ENCODE results near the gene LRTM2.

LRTM2 gene

DNA sequence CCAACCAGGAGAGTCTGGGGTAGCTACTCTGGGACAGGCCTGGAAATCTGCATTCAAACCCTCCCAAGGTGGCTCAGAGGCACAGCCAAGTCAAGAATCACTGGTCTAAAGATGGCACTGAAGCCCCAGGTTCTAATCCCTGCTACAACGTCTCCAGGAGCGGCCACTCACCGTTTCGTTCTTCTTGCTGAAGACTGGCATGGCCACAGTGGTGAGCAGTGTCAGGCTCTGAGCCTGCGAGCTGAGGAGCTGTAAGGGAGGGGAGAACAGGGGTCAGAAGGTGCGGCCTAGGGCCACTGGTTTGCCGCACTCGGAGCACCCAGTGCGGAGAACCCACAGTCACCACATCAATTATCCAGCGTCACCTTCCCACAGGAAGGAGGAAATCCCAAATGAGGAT is 59.3 kb downstream of the LRTM2 start:
- Histone ChIP-seq H3K36me3 (ENCODE audit: control insufficient read depth, insufficient read depth, low read length) (peaks cover 3% of the 10 kb centered on the region), H3K9me3 (ENCODE audit: control insufficient read depth, insufficient read depth, low read length) (no peaks in the 10 kb centered on the region), H3K4me3 (ENCODE audit: low read depth, low read length) (no peak overlapping the region), H3K4me1 (ENCODE audit: control insufficient read depth, insufficient read depth, low read length) (no peaks in the 10 kb centered on the region), H3K27me3 (ENCODE audit: control insufficient read depth, insufficient read depth, low read length) (no peaks in the 10 kb centered on the region), H3K9ac (ENCODE audit: low read depth, low read length) (no peak overlapping the region)

DNA sequence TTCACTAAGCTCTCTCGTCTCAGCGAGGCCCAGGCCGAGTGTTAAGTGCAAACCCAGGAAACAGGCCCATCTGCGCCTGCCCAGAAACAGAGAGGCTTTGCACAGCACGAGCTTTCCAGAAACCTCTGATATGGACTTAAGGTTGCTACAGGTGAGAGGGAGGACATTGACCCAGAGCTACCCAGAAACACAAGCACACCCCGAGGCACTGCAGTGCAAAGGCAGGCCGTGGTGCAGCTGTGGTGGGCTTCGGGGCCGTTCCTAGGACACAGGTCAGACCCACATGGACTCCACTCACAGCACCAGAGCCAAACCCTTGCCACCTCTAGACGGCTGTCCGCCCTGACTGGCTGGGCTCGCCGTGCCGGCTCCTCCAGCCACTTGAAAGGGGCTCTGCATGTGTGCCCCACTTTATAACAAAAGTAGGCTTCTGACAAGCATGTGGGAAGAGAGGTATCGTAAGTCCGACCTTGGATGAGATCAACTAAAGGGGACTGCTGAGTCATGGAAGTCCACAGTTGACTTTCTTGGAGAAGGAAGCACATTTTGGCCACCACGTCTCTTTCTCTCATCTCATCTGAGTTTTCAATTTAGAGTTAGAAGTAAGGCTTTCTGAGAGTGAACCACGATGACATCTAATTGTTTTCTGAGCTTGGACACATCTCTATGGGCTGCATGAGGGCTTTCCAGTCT is 59.9 kb downstream of the LRTM2 start:
- Histone ChIP-seq H3K4me1 (ENCODE audit: control insufficient read depth, insufficient read depth, low read length) (no peaks in the 10 kb centered on the region), H3K36me3 (ENCODE audit: control insufficient read depth, insufficient read depth, low read length) (peaks cover 3% of the 10 kb centered on the region), H3K9me3 (ENCODE audit: control insufficient read depth, insufficient read depth, low read length) (no peaks in the 10 kb centered on the region), H3K4me3 (ENCODE audit: low read depth, low read length) (no peak overlapping the region), H3K9ac (ENCODE audit: low read depth, low read length) (no peak overlapping the region), H3K27me3 (ENCODE audit: control insufficient read depth, insufficient read depth, low read length) (no peaks in the 10 kb centered on the region)

- no peaks in the 10 kb centered on the region for H3K9me3 ChIP-seq (ENCODE audit: control insufficient read depth, insufficient read depth, low read length)
- H3K4me1 ChIP-seq (ENCODE audit: control insufficient read depth, insufficient read depth, low read length): no peaks in the 10 kb centered on the region
- no peaks in the 10 kb centered on the region for H3K27me3 ChIP-seq (ENCODE audit: control insufficient read depth, insufficient read depth, low read length)
- H3K9ac ChIP-seq (ENCODE audit: low read depth, low read length): no peak overlapping the region
- H3K4me3 ChIP-seq (ENCODE audit: low read depth, low read length): no peak overlapping the region
- H3K36me3 ChIP-seq (ENCODE audit: control insufficient read depth, insufficient read depth, low read length): peaks cover 3% of the 10 kb centered on the region
Measured at GRCh38 chr12:1880876-1881275, 60.5 kb downstream of the LRTM2 start.

GRCh38 chr12:1881301-1881700 is 60.9 kb downstream of the LRTM2 start:
- Histone ChIP-seq H3K36me3 (ENCODE audit: control insufficient read depth, insufficient read depth, low read length) (peaks cover 3% of the 10 kb centered on the region), H3K4me3 (ENCODE audit: low read depth, low read length) (no peak overlapping the region), H3K4me1 (ENCODE audit: control insufficient read depth, insufficient read depth, low read length) (no peaks in the 10 kb centered on the region), H3K9me3 (ENCODE audit: control insufficient read depth, insufficient read depth, low read length) (no peaks in the 10 kb centered on the region), H3K9ac (ENCODE audit: low read depth, low read length) (no peak overlapping the region), H3K27me3 (ENCODE audit: control insufficient read depth, insufficient read depth, low read length) (no peaks in the 10 kb centered on the region)

DNA sequence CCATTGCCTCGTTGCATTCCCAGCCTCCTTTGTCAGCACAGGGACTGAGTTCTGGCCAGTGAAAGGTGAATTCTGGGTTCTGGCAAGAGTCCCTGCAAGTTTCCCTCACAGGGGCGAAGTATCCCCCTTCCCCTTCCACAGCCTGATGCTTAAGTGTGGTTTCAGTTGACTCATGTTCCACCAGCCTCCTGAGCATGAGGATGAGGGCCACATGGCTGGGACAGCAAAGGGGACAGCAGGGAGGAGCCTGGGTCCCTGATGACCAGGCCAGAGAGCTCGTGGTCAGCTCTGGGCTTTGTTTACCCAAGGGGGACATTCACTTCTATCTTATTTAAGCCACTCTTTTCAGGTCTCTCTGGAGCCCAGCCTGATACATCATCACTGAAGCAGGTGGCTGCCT is 61.6 kb downstream of the LRTM2 start:
- Histone ChIP-seq H3K4me3 (ENCODE audit: low read depth, low read length) (no peak overlapping the region), H3K9me3 (ENCODE audit: control insufficient read depth, insufficient read depth, low read length) (no peaks in the 10 kb centered on the region), H3K9ac (ENCODE audit: low read depth, low read length) (no peak overlapping the region), H3K4me1 (ENCODE audit: control insufficient read depth, insufficient read depth, low read length) (no peaks in the 10 kb centered on the region), H3K27me3 (ENCODE audit: control insufficient read depth, insufficient read depth, low read length) (no peaks in the 10 kb centered on the region), H3K36me3 (ENCODE audit: control insufficient read depth, insufficient read depth, low read length) (peaks cover 3% of the 10 kb centered on the region)

- no peaks in the 10 kb centered on the region for H3K4me1 ChIP-seq (ENCODE audit: control insufficient read depth, insufficient read depth, low read length)
Measured at GRCh38 chr12:1882405-1882804, 62.0 kb downstream of the LRTM2 start.

GRCh38 chr12:1882850-1883470 is 62.6 kb downstream of the LRTM2 start:
- H3K27me3 ChIP-seq (ENCODE audit: control insufficient read depth, insufficient read depth, low read length): no peaks in the 10 kb centered on the region
- no peak overlapping the region for H3K9ac ChIP-seq (ENCODE audit: low read depth, low read length)
- no peak overlapping the region for H3K4me3 ChIP-seq (ENCODE audit: low read depth, low read length)
- no peaks in the 10 kb centered on the region for H3K9me3 ChIP-seq (ENCODE audit: control insufficient read depth, insufficient read depth, low read length)
- peaks cover 3% of the 10 kb centered on the region for H3K36me3 ChIP-seq (ENCODE audit: control insufficient read depth, insufficient read depth, low read length)
- H3K4me1 ChIP-seq (ENCODE audit: control insufficient read depth, insufficient read depth, low read length): no peaks in the 10 kb centered on the region

More at GRCh38 chr12:1882405-1882804, 62.0 kb downstream of the LRTM2 start:
- H3K4me3 ChIP-seq (ENCODE audit: low read depth, low read length): no peak overlapping the region
- no peaks in the 10 kb centered on the region for H3K9me3 ChIP-seq (ENCODE audit: control insufficient read depth, insufficient read depth, low read length)
- H3K9ac ChIP-seq (ENCODE audit: low read depth, low read length): no peak overlapping the region
- peaks cover 3% of the 10 kb centered on the region for H3K36me3 ChIP-seq (ENCODE audit: control insufficient read depth, insufficient read depth, low read length)
- H3K27me3 ChIP-seq (ENCODE audit: control insufficient read depth, insufficient read depth, low read length): no peaks in the 10 kb centered on the region

DNA sequence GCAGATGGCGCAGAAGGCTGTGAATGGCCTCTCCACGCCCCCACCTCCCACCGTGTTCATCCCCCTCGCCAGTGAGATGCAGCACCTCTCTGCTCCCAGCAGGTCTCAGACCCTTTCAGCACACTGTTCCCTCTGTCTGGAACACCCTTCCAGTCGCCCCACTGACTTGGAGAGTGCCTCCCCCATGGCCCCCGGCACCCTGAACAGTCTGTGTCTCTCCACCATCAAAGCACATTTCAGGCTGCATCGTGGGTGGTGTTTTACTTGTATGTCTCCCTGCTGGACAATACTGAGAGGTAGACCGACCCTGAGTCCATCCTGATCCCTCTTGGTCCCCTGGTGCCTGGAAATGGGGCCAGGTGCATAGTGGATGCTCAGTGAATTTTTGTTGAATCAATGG is 63.1 kb downstream of the LRTM2 start:
- H3K36me3 ChIP-seq (ENCODE audit: control insufficient read depth, insufficient read depth, low read length): peaks cover 3% of the 10 kb centered on the region
- H3K9me3 ChIP-seq (ENCODE audit: control insufficient read depth, insufficient read depth, low read length): no peaks in the 10 kb centered on the region
- H3K4me1 ChIP-seq (ENCODE audit: control insufficient read depth, insufficient read depth, low read length): no peaks in the 10 kb centered on the region
- H3K4me3 ChIP-seq (ENCODE audit: low read depth, low read length): no peak overlapping the region
- no peaks in the 10 kb centered on the region for H3K27me3 ChIP-seq (ENCODE audit: control insufficient read depth, insufficient read depth, low read length)
- no peak overlapping the region for H3K9ac ChIP-seq (ENCODE audit: low read depth, low read length)

GRCh38 chr12:1884651-1885050 is 64.3 kb downstream of the LRTM2 start:
- no peak overlapping the region for H3K9ac ChIP-seq (ENCODE audit: low read depth, low read length)
- no peaks in the 10 kb centered on the region for H3K27me3 ChIP-seq (ENCODE audit: control insufficient read depth, insufficient read depth, low read length)
- H3K4me3 ChIP-seq (ENCODE audit: low read depth, low read length): no peak overlapping the region
- H3K9me3 ChIP-seq (ENCODE audit: control insufficient read depth, insufficient read depth, low read length): no peaks in the 10 kb centered on the region
- H3K36me3 ChIP-seq (ENCODE audit: control insufficient read depth, insufficient read depth, low read length): peaks cover 3% of the 10 kb centered on the region
- H3K4me1 ChIP-seq (ENCODE audit: control insufficient read depth, insufficient read depth, low read length): no peaks in the 10 kb centered on the region

DNA sequence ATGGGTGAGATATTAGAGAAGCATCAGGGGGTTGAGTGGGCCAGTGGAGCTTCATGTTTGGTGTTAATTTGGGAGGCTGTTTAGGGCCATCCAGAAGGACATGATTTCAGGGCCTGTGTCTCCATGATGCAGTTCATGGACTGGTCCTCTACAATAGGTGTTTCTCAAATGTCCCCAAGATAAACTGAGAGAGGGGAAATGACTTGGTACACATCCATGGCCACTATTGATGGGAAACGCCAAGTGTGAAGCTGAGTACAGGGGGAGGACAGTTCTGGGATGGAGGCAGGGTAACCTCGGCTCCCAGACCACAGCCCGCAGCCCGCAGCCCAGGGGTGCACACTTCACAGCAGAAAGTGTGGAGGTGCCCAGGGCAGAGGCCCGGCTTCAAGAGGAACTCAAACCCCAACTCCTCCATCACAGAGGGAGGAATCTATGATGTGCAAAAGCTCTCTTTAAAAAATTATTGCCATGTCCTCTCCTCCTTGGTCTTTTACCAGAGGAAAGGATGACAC is 64.8 kb downstream of the LRTM2 start:
- Histone ChIP-seq H3K9me3 (ENCODE audit: control insufficient read depth, insufficient read depth, low read length) (no peaks in the 10 kb centered on the region), H3K4me3 (ENCODE audit: low read depth, low read length) (no peak overlapping the region), H3K9ac (ENCODE audit: low read depth, low read length) (no peak overlapping the region), H3K36me3 (ENCODE audit: control insufficient read depth, insufficient read depth, low read length) (peaks cover 3% of the 10 kb centered on the region), H3K27me3 (ENCODE audit: control insufficient read depth, insufficient read depth, low read length) (no peaks in the 10 kb centered on the region), H3K4me1 (ENCODE audit: control insufficient read depth, insufficient read depth, low read length) (no peaks in the 10 kb centered on the region)

- Histone ChIP-seq H3K9me3 (ENCODE audit: control insufficient read depth, insufficient read depth, low read length) (no peaks in the 10 kb centered on the region), H3K9ac (ENCODE audit: low read depth, low read length) (no peak overlapping the region), H3K36me3 (ENCODE audit: control insufficient read depth, insufficient read depth, low read length) (no peaks in the 10 kb centered on the region), H3K4me3 (ENCODE audit: low read depth, low read length) (no peak overlapping the region), H3K27me3 (ENCODE audit: control insufficient read depth, insufficient read depth, low read length) (no peaks in the 10 kb centered on the region), H3K4me1 (ENCODE audit: control insufficient read depth, insufficient read depth, low read length) (no peaks in the 10 kb centered on the region)
Measured at GRCh38 chr12:1885599-1886245, 65.4 kb downstream of the LRTM2 start.

Data from iPS-15b (cell line).